DMS114 treated with DMSO at 0.1 percent for 48 hours (cell line): ENCODE results near the gene JPH2.
"Not testable (repeated sequence)": the region's sequence is repeated elsewhere in the genome, so short reads cannot be mapped to it uniquely, and the experiment has no call there.

Experiments
- DNase-seq: peaks from one replicate; lab custom pipeline; 2025; ENCODE audit not compliant: unreplicated experiment; lab: John Stamatoyannopoulos, UW

Gene JPH2

GRCh38 chr20:44159711-44160110, 27.3 kb downstream of the JPH2 start:
- no peak for DNase-seq

GRCh38 chr20:44159125-44159524, 27.9 kb downstream of the JPH2 start:
- DNase-seq, result no peak

GRCh38 chr20:44157061-44157460, 29.9 kb downstream of the JPH2 start:
- DNase-seq, result no peak

GRCh38 chr20:44154521-44155001, 32.4 kb downstream of the JPH2 start:
- no peak for DNase-seq

- DNase-seq, result no peak
These were observed 33.3 kb downstream of the JPH2 start for GRCh38 chr20:44153636-44154043.

- no peak for DNase-seq
These were observed 35.2 kb downstream of the JPH2 start for GRCh38 chr20:44151621-44152416.

DNA sequence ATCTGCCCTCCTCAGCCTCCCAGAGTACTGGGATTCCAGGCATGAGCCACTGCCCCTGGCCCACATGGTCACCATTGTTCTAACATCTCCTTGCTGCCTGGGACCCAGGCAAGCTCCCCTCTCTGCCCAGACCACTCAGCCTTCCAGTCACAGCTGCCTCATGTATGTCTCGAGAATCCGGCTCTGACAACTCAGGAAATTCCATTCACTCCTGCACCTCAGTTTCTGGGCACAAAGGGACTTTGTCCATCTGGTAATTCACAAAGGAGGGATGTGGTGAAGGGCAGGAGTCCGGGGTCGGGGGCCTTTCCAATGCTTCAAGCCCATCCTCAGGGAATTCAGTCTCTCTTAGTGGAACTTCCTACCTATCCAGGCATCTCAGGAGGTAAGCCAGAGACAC, 40.7 kb downstream of the JPH2 start:
- DNase-seq, result no peak

DNA sequence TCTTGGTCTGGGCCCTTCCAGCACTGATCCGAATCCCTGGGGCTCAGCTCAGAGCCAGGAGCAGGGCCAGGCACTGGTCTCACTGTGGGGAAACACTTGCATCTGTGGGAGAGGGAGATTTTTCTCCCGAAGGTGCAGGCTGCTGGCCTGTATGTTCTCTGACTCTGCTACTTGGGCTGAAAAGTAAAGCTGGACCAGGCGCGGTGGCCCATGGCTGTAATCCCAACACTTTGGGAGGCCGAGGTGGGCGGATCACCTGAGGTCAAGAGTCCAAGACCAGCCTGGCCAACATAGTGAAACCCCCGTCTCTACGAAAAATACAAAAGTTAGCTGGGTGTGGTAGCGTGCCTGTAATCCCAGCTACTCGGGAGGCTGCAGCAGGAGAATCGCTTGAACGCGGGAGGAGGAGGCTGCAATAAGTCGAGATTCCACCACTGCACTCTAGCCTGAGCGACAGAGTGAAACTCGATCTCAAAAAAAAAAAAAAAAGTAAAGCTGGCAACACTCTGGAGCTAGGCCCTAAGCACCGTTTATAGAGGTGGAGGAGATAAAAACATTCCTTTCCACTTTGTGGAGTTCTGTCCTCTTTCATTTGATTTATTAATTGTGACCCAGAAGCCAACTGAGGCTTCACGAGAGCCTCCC, 41.7 kb downstream of the JPH2 start:
- DNase-seq, result no peak

DNA sequence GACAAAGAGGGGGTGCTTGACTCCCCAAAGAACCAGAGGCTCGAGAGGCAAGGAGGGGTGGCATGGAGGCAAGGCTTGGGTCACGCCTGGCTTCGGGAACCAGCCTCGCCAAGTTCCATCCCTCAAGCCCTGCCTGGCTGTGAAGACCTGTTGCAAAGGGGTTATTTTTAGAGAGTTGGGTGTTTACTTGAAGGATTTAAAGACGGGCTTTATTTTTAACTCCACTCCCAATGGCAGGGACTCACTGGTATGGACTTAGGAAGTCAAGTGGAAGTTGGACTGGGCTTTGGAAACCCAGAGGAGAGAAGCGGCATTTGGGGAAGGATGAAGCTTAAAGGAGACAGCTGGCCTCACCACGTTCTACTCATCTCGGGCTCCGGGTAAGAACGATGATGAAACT, 43.1 kb downstream of the JPH2 start:
- no peak for DNase-seq

GRCh38 chr20:44142413-44142812, 44.6 kb downstream of the JPH2 start:
- no peak for DNase-seq

- no peak for DNase-seq
These were observed 45.1 kb downstream of the JPH2 start for GRCh38 chr20:44141873-44142272.

DNA sequence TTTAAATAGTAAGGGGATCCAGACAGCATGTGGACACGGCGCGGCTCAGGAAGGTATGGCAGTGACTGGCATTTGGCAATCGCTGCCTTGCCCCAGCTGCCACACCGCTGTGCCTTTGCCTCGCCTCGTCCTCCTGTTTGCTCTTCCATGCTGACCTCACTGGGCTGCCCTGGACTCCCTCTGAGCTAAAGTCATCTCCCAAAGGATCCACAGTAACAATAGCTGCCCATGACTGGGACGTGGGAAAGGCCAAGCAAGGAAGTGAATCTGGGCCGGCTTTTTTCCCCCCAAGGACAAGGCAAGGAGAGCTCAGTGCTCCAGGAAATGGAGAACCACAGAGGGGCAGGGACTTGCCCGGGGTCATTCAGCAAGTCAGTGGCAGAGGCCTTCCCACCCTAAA, 48.1 kb downstream of the JPH2 start:
- DNase-seq, result no peak

GRCh38 chr20:44137266-44137801, 49.7 kb downstream of the JPH2 start:
- DNase-seq, result no peak

- DNase-seq, result no peak
These were observed 50.3 kb downstream of the JPH2 start for GRCh38 chr20:44136579-44137265.

GRCh38 chr20:44135417-44136204, 51.4 kb downstream of the JPH2 start:
- no peak for DNase-seq

DNA sequence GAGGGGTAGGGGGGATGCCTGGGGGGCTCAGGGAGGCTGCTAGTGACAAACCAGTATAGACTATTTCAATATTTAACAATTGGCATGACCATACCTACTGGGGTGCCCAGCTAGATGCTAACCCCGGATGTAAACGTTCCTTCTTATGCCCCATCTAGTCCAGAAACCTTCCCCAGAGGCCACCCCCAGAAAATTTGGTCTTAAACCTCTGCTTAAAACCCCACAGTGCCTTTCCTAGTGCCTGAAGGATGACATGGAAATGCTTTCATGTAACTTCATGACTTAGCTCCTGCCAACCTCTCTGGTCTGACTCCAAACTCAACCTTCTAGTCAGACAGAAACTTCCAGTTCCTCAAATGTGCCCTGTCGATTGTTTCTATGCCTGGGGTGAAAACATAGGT, 52.0 kb downstream of the JPH2 start:
- DNase-seq, result no peak

- no peak for DNase-seq
These were observed 53.6 kb downstream of the JPH2 start for GRCh38 chr20:44133424-44133823.

- DNase-seq, result no peak
These were observed 55.3 kb downstream of the JPH2 start for GRCh38 chr20:44131704-44132103.

DNA sequence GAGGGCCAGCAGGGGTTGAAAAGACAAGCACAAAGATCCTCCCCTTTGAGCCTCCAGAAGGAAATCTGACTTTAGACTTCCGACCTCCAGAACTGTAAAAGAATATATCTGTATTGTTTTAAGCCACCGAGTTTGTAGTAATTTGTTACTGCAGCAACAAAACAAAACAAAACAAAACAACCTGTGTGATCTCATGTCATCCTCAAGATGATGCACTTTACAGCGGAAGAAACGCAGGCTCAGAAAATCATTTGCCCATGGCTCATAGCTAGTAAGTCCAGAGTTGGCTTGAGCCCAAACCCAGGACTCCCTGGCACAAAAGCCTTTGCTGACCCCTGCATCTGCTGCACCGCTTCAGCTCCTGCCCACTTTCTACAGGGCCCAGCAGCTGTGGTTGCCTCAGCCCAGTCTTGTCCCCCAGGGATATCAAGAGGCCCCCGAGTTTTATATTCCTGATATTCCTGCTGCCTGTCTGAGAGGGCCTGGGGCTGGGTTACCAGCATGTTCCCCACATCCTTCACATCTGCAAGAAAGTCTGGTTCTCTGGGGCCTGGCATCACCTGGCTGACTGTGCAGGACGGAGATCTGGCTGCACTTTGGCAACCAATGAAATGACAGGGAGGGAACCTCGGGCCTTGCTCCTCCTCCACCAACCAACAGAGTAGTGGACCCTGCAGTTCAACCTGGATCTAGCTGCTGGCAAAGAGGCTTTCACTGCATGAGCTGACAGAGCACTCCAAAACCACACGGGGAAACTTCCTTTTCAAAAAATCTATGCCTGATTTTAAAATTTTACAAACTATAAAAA, 56.9 kb downstream of the JPH2 start:
- no peak for DNase-seq

DNA sequence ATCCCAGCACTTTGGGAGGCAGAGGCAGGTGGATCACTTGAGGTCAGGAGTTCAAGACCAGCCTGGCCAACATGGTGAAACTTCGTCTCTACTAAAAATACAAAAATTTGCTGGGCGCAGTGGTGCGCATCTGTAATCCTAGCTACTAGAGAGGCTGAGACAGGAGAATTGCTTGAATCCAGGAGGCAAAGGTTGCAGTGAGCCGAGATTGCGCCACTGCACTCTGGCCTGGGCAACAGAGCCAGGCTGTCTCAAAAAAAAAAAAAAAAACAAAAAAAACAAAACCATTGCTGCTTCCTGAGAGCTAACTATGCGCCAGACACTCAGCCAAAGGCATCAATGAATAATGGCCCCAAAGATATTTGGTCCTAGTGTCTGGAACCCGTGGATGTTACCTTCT, 57.7 kb downstream of the JPH2 start:
- not testable (repeated sequence) for DNase-seq
